GM12878 (cell line): ENCODE data around the gene SPAG16. TPM values are rescaled to one million over a fixed set of nuclear protein-coding genes. Genes with fewer than 3 reads are reported as not detected.
A peak's percentile ranks its signal among the peaks of the same experiment; 100 is the strongest.

ENCODE experiments used
- ATAC-seq: fragments of 200-7000 bp; cut with Tn5 transposase; 3 replicates; pipeline ENCODE4 v1.9.1; 2020; ENCODE audit warnings: mild to moderate bottlenecking, moderate library complexity
- BruUV-seq: library from RNA; stranded (reverse); fragments of 400-500 nt; replicated peaks from 2 replicates; lab custom pipeline; 2021; lab: Mats Ljungman, UMichigan
- CTCF ChIA-PET: fragments of 300-600 bp; sonication (Branson Sonifier 250); formaldehyde crosslinking; extraction: SDS; loops from one replicate; lab custom pipeline; 2021; ENCODE audit warnings: inconsistent platforms; lab: Yijun Ruan, JAX
- POLR2A ChIA-PET: fragments of 350-600 bp; formaldehyde crosslinking; extraction: SDS; loops from one replicate; lab custom pipeline; 2021; ENCODE audit warnings: inconsistent platforms; lab: Charles Lee
- RAD21 ChIA-PET: fragments of 300-600 bp; sonication (Branson Sonifier 250); formaldehyde crosslinking; loops from one replicate; lab custom pipeline; 2023; ENCODE audit warnings: antibody characterized with exemption; ENCODE audit not compliant: unreplicated experiment; lab: Charles Lee
- SMC1A ChIA-PET: fragments of 300-600 bp; sonication (Branson Sonifier 250); formaldehyde crosslinking; loops from one replicate; lab custom pipeline; 2023; ENCODE audit not compliant: unreplicated experiment, uncharacterized antibody; lab: Charles Lee
- DNase-seq: peaks from one replicate; pipeline ENCODE4 v3.0.0-alpha.2; 2011; ENCODE audit warnings: low read depth, low spot score
- FAIRE-seq: peaks from 3 replicates; lab custom pipeline; 2011; peaks lifted over from hg19 to GRCh38; lab: Jason Lieb, UNC
- H2AFZ ChIP-seq: 2 replicates; pipeline ENCODE4 v1.6.0; 2011; ENCODE audit warnings: low read depth, low read length, control low read depth; ENCODE audit not compliant: control insufficient read depth
- H3K27ac ChIP-seq: 2 replicates; pipeline ENCODE4 v1.5.1; 2011; ENCODE audit warnings: control low read depth; ENCODE audit not compliant: control insufficient read depth, insufficient read depth
- H3K27me3 ChIP-seq, 2 experiments: replicated peaks in 1 of 2; 2 replicates each; pipeline versions ENCODE4 v1.6.0 to v1.6.1; 2011; ENCODE audit warnings: low read length in 1 of 2; ENCODE audit not compliant: control insufficient read depth in 2 of 2, insufficient read depth in 2 of 2
- H3K36me3 ChIP-seq, 2 experiments: 2 replicates each; pipeline ENCODE4 v1.5.1; 2011; ENCODE audit warnings: low read length in 1 of 2; ENCODE audit not compliant: control insufficient read depth in 2 of 2, insufficient read depth in 2 of 2
- H3K4me1 ChIP-seq: 2 replicates; pipeline ENCODE4 v1.6.1; 2011; ENCODE audit warnings: mild to moderate bottlenecking, low read length, moderate library complexity, mixed read lengths; ENCODE audit not compliant: control insufficient read depth, insufficient read depth
- H3K4me2 ChIP-seq: 2 replicates; pipeline ENCODE4 v1.6.0; 2011; ENCODE audit warnings: control low read depth; ENCODE audit not compliant: control insufficient read depth, insufficient read depth
- H3K4me3 ChIP-seq: fragments of 200-600 bp; sonication (generic); 2 replicates; pipeline ENCODE4 v1.5.1; 2016
- H3K79me2 ChIP-seq: 2 replicates; pipeline ENCODE4 v1.6.0; 2011; ENCODE audit warnings: low read length; ENCODE audit not compliant: control insufficient read depth, insufficient read depth
- H3K9ac ChIP-seq: 2 replicates; pipeline ENCODE4 v1.8.0; 2011; ENCODE audit warnings: low read length, control low read depth, mixed read lengths; ENCODE audit not compliant: control insufficient read depth, insufficient read depth
- H3K9me3 ChIP-seq: replicated peaks from 3 replicates; pipeline ENCODE4 v1.5.1; 2011; ENCODE audit warnings: mild to moderate bottlenecking, low read length; ENCODE audit not compliant: control insufficient read depth, insufficient read depth
- H4K20me1 ChIP-seq: 2 replicates; pipeline ENCODE4 v1.6.0; 2011; ENCODE audit not compliant: control insufficient read depth, insufficient read depth
- CBFB ChIP-seq: IDR thresholded peaks from 2 replicates; pipeline ENCODE4 v1.6.1; 2016; ENCODE audit warnings: antibody characterized with exemption, low read depth
- CBX5 ChIP-seq: sonication (generic); IDR thresholded peaks from 2 replicates; pipeline ENCODE4 v1.6.1; 2016; ENCODE audit warnings: low read depth, moderate library complexity, mild to moderate bottlenecking, inconsistent platforms
- CEBPB ChIP-seq, 2 experiments: fragments of 150-350 bp in 1 of 2; IDR thresholded peaks; 2 replicates each; pipeline ENCODE4 v1.6.1; 2012 to 2014; ENCODE audit warnings: low read depth in 2 of 2, low read length in 2 of 2, borderline replicate concordance in 1 of 2, inconsistent platforms in 1 of 2
- DPF2 ChIP-seq: fragments of 450-650 bp; IDR thresholded peaks from 2 replicates; pipeline ENCODE4 v1.6.1; 2017; ENCODE audit warnings: mild to moderate bottlenecking
- HSF1 ChIP-seq: fragments of 150-350 bp; IDR thresholded peaks from 2 replicates; pipeline ENCODE4 v1.6.1; 2014; ENCODE audit warnings: mild to moderate bottlenecking, low read depth, low read length
- IKZF2 ChIP-seq, 2 experiments: fragments of 450-650 bp; IDR thresholded peaks; 2 replicates each; pipeline ENCODE4 v1.6.1; 2017; ENCODE audit warnings: mild to moderate bottlenecking in 2 of 2, moderate library complexity in 2 of 2
- NFYB ChIP-seq: IDR thresholded peaks from 2 replicates; pipeline ENCODE4 v1.6.1; 2011; ENCODE audit warnings: low read depth, mild to moderate bottlenecking, low read length, improper control_type of control experiment, moderate library complexity; ENCODE audit not compliant: insufficient read depth
- POU2F2 ChIP-seq: IDR thresholded peaks from 3 replicates; pipeline ENCODE4 v1.6.1; 2011; ENCODE audit warnings: low read depth, mild to moderate bottlenecking, low read length, borderline replicate concordance
- RB1 ChIP-seq: fragments of 450-650 bp; formaldehyde crosslinking; IDR thresholded peaks from 2 replicates; pipeline ENCODE4 v1.6.1; 2017; ENCODE audit warnings: mild to moderate bottlenecking, borderline replicate concordance
- TARDBP ChIP-seq: IDR thresholded peaks from 2 replicates; pipeline ENCODE4 v1.6.1; 2016; ENCODE audit warnings: borderline replicate concordance
- ZNF24 ChIP-seq: fragments of 450-650 bp; IDR thresholded peaks from 2 replicates; pipeline ENCODE4 v1.6.1; 2017; ENCODE audit warnings: antibody characterized with exemption, mild to moderate bottlenecking
- ZNF622 ChIP-seq: fragments of 450-650 bp; IDR thresholded peaks from 2 replicates; pipeline ENCODE4 v1.6.1; 2017; ENCODE audit warnings: mild to moderate bottlenecking, inconsistent platforms
- WGBS: methylation state at CpG from one replicate; pipeline ENCODE4 v1.1.6; 2016; ENCODE audit warnings: low lambda C conversion rate; ENCODE audit not compliant: insufficient replicate concordance, insufficient coverage; ENCODE audit errors: missing lambda C conversion rate; 5-methylcytosine and 5-hydroxymethylcytosine counted together
- in situ Hi-C: fragments of 300-500 bp; cut with MboI; formaldehyde crosslinking; loops from 9 replicates; pipeline ENCODE4 v1.14.3; 2018; ENCODE audit warnings: mixed read lengths
- intact Hi-C: fragments of 100-400 bp; cut with micrococcal nuclease; formaldehyde crosslinking; loops from one replicate; pipeline ENCODE4 v1.14.2; 2022; ENCODE audit not compliant: unreplicated experiment
- polyA plus RNA-seq, 11 experiments: library from polyadenylated mRNA; depleted of rRNA in 4 of 11; unstranded in 6 of 11; stranded (reverse) in 5 of 11; fragments of >200 nt; fragmentation: Nextera tagmentation in 4 of 11; fragmentation: Illumina TruSeq in 1 of 11; extraction: Ambion mirVana in 4 of 11; extraction: Trizol in 1 of 11; gene quantifications; 1 replicate in 1 of 11; 2 replicates in 10 of 11; pipeline versions ENCODE4 v1.2.1 to v1.2.3, GENCODE V29; 2011 to 2016; ENCODE audit warnings: inconsistent platforms in 2 of 11, missing spikeins in 2 of 11, low read depth in 1 of 11
- total RNA-seq, 4 experiments: library from RNA; depleted of rRNA in 3 of 4; stranded (reverse); fragments of >200 nt in 3 of 4; fragmentation: Illumina TruSeq in 1 of 4; extraction: Trizol in 1 of 4; gene quantifications; 2 replicates each; pipeline versions ENCODE4 v1.2.1 to v1.2.3, GENCODE V29; 2013 to 2021
- TF ChIP-seq, protein P1 (sequence below): IDR thresholded peaks from 2 replicates; pipeline ENCODE4 v1.6.1; 2012; ENCODE audit warnings: improper control_type of control experiment, low read depth, low read length; ENCODE audit not compliant: insufficient replicate concordance
- TF ChIP-seq, protein P2 (sequence below): IDR thresholded peaks from 2 replicates; pipeline ENCODE4 v1.6.1; 2012; ENCODE audit warnings: low read depth, low read length, improper control_type of control experiment

Gene SPAG16
- total and polyA plus RNA-seq, 10 of the 15 experiments (the other 5 are each of a cell fraction or from before 2014, with no cell fraction given): 6.0 to 25.0 (median 15.2) TPM

GRCh38 chr2:214135966-214136365 is 851.7 kb downstream of the SPAG16 start:
- 4% methylated on average over 1 of the region's 1 CpG for WGBS
- peak; percentile 83 for ATAC-seq
- in situ Hi-C loops: no loop called here

DNA sequence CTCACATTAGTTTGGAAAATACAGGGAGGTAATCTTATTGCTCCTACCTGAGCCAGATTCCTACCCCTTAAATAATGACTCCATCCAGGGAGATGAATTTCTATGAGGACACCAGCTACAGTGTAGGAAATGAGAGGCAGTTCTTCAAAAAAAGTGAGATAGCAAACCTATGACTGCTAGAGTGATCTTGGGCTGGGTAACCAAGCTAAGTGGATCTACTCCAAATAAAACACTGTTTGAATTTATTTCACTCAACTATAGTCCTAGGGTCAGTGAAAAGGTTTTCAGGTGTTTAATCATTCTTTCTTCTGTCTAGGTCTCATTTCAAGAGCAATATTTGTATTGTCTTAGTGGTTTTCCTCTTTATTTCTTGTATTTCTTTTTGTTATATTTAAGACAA is 854.5 kb downstream of the SPAG16 start:
- Histone ChIP-seq H2AFZ (no peak overlapping the region), H3K9me3 (no peaks in the 10 kb centered on the region), H3K4me1 (no peaks in the 10 kb centered on the region), H3K36me3 (no peaks in the 10 kb centered on the region), H4K20me1 (no peaks in the 10 kb centered on the region), H3K27me3 (no peaks in the 10 kb centered on the region), H3K27ac (no peak overlapping the region), H3K9ac (no peak overlapping the region), H3K79me2 (no peaks in the 10 kb centered on the region), H3K4me2 (no peak overlapping the region), H3K4me3 (no peak overlapping the region)
- ChIA-PET CTCF (no interaction called here), POLR2A (no interaction called here), RAD21 (no interaction called here), SMC1A (interaction anchor here (0.8 kb wide), 1 partner anchor 11 kb away, joined by 3 read pairs; no protein-coding TSS in a partner anchor)
- ATAC-seq: no peak
- no peak for DNase-seq
- intact Hi-C loops (no loop called here), in situ Hi-C loops (no loop called here)
- BruUV-seq: no TSS peak
- FAIRE-seq: no peak
- no peak for TF ChIP-seq NFYB
- no peak for TF ChIP-seq HSF1
- no peak for TF ChIP-seq CBX5
- TF ChIP-seq ZNF24: no peak
- TF ChIP-seq, protein P1, sequence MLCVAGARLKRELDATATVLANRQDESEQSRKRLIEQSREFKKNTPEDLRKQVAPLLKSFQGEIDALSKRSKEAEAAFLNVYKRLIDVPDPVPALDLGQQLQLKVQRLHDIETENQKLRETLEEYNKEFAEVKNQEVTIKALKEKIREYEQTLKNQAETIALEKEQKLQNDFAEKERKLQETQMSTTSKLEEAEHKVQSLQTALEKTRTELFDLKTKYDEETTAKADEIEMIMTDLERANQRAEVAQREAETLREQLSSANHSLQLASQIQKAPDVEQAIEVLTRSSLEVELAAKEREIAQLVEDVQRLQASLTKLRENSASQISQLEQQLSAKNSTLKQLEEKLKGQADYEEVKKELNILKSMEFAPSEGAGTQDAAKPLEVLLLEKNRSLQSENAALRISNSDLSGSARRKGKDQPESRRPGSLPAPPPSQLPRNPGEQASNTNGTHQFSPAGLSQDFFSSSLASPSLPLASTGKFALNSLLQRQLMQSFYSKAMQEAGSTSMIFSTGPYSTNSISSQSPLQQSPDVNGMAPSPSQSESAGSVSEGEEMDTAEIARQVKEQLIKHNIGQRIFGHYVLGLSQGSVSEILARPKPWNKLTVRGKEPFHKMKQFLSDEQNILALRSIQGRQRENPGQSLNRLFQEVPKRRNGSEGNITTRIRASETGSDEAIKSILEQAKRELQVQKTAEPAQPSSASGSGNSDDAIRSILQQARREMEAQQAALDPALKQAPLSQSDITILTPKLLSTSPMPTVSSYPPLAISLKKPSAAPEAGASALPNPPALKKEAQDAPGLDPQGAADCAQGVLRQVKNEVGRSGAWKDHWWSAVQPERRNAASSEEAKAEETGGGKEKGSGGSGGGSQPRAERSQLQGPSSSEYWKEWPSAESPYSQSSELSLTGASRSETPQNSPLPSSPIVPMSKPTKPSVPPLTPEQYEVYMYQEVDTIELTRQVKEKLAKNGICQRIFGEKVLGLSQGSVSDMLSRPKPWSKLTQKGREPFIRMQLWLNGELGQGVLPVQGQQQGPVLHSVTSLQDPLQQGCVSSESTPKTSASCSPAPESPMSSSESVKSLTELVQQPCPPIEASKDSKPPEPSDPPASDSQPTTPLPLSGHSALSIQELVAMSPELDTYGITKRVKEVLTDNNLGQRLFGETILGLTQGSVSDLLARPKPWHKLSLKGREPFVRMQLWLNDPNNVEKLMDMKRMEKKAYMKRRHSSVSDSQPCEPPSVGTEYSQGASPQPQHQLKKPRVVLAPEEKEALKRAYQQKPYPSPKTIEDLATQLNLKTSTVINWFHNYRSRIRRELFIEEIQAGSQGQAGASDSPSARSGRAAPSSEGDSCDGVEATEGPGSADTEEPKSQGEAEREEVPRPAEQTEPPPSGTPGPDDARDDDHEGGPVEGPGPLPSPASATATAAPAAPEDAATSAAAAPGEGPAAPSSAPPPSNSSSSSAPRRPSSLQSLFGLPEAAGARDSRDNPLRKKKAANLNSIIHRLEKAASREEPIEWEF: no peak
- TF ChIP-seq RB1: no peak

More at GRCh38 chr2:214135966-214136365, 851.7 kb downstream of the SPAG16 start:
- H3K4me3 ChIP-seq: no peak overlapping the region
- intact Hi-C loops: no loop called here
- ChIA-PET CTCF (no interaction called here), SMC1A (no interaction called here), POLR2A (no interaction called here), RAD21 (no interaction called here)
- no peaks in the 10 kb centered on the region for H3K4me1 ChIP-seq
- DNase-seq: no peak
- H3K27ac ChIP-seq: no peak overlapping the region
- no peaks in the 10 kb centered on the region for H3K79me2 ChIP-seq
- H4K20me1 ChIP-seq: no peaks in the 10 kb centered on the region
- no peak overlapping the region for H3K4me2 ChIP-seq
- no TSS peak for BruUV-seq
- no peak overlapping the region for H2AFZ ChIP-seq
- no peak overlapping the region for H3K9ac ChIP-seq
- no peak for FAIRE-seq
- no peaks in the 10 kb centered on the region for H3K36me3 ChIP-seq
- no peaks in the 10 kb centered on the region for H3K27me3 ChIP-seq
- H3K9me3 ChIP-seq: no peaks in the 10 kb centered on the region
- TF ChIP-seq DPF2 (no peak), ZNF622 (no peak), POU2F2 (no peak), CBFB (no peak), IKZF2 (IDR thresholded peaks at IDR 0.05) (no peak), CEBPB (IDR thresholded peaks at IDR 0.05; ENCODE audit: borderline replicate concordance in 1 of 2, low read depth in 2 of 2, low read length in 2 of 2) (no peak), TARDBP (no peak)
- TF ChIP-seq, protein P2, sequence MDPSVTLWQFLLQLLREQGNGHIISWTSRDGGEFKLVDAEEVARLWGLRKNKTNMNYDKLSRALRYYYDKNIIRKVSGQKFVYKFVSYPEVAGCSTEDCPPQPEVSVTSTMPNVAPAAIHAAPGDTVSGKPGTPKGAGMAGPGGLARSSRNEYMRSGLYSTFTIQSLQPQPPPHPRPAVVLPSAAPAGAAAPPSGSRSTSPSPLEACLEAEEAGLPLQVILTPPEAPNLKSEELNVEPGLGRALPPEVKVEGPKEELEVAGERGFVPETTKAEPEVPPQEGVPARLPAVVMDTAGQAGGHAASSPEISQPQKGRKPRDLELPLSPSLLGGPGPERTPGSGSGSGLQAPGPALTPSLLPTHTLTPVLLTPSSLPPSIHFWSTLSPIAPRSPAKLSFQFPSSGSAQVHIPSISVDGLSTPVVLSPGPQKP: no peak
